Glutamatergic neuron (in vitro differentiated cells): ENCODE data around the gene STK17A. TPM values are rescaled to one million over a fixed set of nuclear protein-coding genes. Genes with fewer than 3 reads are reported as not detected.
"Not testable (repeated sequence)": the region's sequence is repeated elsewhere in the genome, so short reads cannot be mapped to it uniquely, and the experiment has no call there.

ENCODE experiments used
- DNase-seq: peaks from one replicate; pipeline ENCODE4 v3.0.0; 2022
- H3K27ac Mint-ChIP-seq: one replicate; pipeline ENCODE4 v1.8.0; 2020; ENCODE audit warnings: mild to moderate bottlenecking, mixed read lengths, inconsistent platforms; ENCODE audit not compliant: unreplicated experiment
- H3K27me3 Mint-ChIP-seq: one replicate; pipeline ENCODE4 v1.8.0; 2020; ENCODE audit warnings: mild to moderate bottlenecking, moderate library complexity, mixed read lengths, inconsistent platforms; ENCODE audit not compliant: unreplicated experiment
- H3K36me3 Mint-ChIP-seq: one replicate; pipeline ENCODE4 v1.8.0; 2020; ENCODE audit warnings: mild to moderate bottlenecking, mixed read lengths, inconsistent platforms; ENCODE audit not compliant: unreplicated experiment
- H3K4me1 Mint-ChIP-seq: one replicate; pipeline ENCODE4 v1.8.0; 2020; ENCODE audit warnings: mild to moderate bottlenecking, low read depth, mixed read lengths, inconsistent platforms; ENCODE audit not compliant: unreplicated experiment
- H3K4me3 Mint-ChIP-seq: one replicate; pipeline ENCODE4 v1.8.0; 2020; ENCODE audit warnings: mild to moderate bottlenecking, mixed read lengths, inconsistent platforms; ENCODE audit not compliant: unreplicated experiment
- H3K9me3 Mint-ChIP-seq: one replicate; pipeline ENCODE4 v1.8.0; 2020; ENCODE audit warnings: mild to moderate bottlenecking, moderate library complexity, mixed read lengths, inconsistent platforms; ENCODE audit not compliant: unreplicated experiment
- total RNA-seq: library from RNA; stranded (reverse); fragmentation: NEBNext Ultra II Directional; extraction: Animal tissue kit (Norgen Biotek cat#: 25700); gene quantifications from one replicate; pipeline ENCODE4 v1.2.1, GENCODE V29; 2021; ENCODE audit not compliant: unreplicated experiment
- TF ChIP-seq, protein P1 (sequence below): fragments of 200-600 bp; sonication (generic); IDR thresholded peaks from one replicate; pipeline ENCODE4 v1.5.0; 2021; ENCODE audit not compliant: partially characterized antibody, unreplicated experiment

The STK17A gene
- total RNA-seq, 1 donor from 2014 or later = 26.8 TPM

GRCh38 chr7:43668035-43668434 lies 85.1 kb downstream of the STK17A start:
- TF ChIP-seq, protein P1, sequence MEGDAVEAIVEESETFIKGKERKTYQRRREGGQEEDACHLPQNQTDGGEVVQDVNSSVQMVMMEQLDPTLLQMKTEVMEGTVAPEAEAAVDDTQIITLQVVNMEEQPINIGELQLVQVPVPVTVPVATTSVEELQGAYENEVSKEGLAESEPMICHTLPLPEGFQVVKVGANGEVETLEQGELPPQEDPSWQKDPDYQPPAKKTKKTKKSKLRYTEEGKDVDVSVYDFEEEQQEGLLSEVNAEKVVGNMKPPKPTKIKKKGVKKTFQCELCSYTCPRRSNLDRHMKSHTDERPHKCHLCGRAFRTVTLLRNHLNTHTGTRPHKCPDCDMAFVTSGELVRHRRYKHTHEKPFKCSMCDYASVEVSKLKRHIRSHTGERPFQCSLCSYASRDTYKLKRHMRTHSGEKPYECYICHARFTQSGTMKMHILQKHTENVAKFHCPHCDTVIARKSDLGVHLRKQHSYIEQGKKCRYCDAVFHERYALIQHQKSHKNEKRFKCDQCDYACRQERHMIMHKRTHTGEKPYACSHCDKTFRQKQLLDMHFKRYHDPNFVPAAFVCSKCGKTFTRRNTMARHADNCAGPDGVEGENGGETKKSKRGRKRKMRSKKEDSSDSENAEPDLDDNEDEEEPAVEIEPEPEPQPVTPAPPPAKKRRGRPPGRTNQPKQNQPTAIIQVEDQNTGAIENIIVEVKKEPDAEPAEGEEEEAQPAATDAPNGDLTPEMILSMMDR = no peak
- peaks cover 6% of the 10 kb centered on the region for H3K9me3 Mint-ChIP-seq
- H3K27ac Mint-ChIP-seq = no peak overlapping the region
- H3K4me3 Mint-ChIP-seq = no peak overlapping the region
- H3K27me3 Mint-ChIP-seq = peaks cover 2% of the 10 kb centered on the region
- peaks cover 18% of the 10 kb centered on the region for H3K36me3 Mint-ChIP-seq
- no peak for DNase-seq
- H3K4me1 Mint-ChIP-seq = peaks cover 4% of the 10 kb centered on the region

GRCh38 chr7:43669286-43670081 lies 86.6 kb downstream of the STK17A start:
- DNase-seq = peak; percentile 56
- TF ChIP-seq, protein P1 = no peak
- peak overlapping the region; percentile 68 for H3K4me3 Mint-ChIP-seq
- peaks cover 4% of the 10 kb centered on the region for H3K4me1 Mint-ChIP-seq
- peaks cover 6% of the 10 kb centered on the region for H3K9me3 Mint-ChIP-seq
- peaks cover 21% of the 10 kb centered on the region for H3K36me3 Mint-ChIP-seq
- H3K27me3 Mint-ChIP-seq = peaks cover 2% of the 10 kb centered on the region
- H3K27ac Mint-ChIP-seq = peak overlapping the region; percentile 90

DNA sequence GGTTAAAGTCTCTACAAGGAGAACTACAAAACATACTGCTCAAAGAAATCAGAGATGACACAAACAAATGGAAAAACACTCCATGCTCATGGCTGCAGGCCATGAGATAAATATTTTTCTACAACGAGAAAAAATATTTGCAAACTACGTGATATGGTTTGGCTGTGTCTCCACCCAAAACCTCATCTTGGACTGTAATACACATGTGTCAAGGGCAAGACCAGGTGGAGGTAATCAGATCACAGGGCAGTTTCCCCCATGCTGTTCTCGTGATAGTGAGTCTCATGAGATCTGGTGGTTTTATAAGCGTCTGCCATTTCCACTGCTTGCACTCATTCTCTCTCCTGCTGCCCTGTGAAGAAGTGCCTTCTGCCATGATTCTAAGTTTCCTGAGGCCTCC lies 88.6 kb downstream of the STK17A start:
- Mint-ChIP-seq H3K9me3 (peaks cover 6% of the 10 kb centered on the region), H3K27me3 (peaks cover 2% of the 10 kb centered on the region), H3K36me3 (peaks cover 21% of the 10 kb centered on the region), H3K4me1 (peaks cover 4% of the 10 kb centered on the region), H3K27ac (peak overlapping the region; percentile 26), H3K4me3 (no peak overlapping the region)
- TF ChIP-seq, protein P1 = no peak
- DNase-seq = no peak

DNA sequence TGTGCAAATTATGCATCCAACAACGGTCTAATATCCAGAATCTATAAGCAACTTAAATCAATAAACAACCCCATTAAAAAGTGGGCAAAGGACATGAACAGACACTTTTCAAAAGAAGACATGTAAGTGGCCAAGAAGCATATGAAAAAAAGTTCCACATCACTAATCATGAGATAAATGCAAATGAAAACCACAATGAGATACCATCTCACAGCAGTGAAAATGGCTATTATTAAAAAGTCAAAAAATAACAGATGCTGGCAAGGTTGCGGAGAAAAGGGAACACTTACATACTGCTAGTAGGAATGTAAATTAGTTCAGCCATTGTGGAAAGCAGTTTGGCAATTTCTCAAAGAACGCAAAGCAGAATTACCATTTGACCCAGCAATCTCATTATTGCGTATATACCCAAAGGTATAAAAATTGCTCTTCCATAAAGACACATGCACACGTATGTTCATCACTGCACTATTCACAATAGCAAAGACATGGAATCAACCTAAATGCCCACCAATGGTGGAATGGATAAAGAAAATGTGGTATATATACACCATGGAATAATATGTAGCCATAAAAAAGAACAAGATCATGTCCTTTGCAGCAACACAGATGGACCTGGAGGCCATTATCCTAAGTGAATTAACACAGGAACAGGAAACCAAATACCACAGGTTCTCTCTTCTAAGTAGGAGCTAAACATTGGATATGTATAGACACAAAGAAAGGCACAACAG lies 90.5 kb downstream of the STK17A start:
- H3K9me3 Mint-ChIP-seq = not testable (repeated sequence)

GRCh38 chr7:43674559-43675436 lies 91.9 kb downstream of the STK17A start:
- TF ChIP-seq, protein P1 = no peak
- Mint-ChIP-seq H3K9me3 (peaks cover 10% of the 10 kb centered on the region), H3K27ac (no peak overlapping the region), H3K4me1 (peaks cover 3% of the 10 kb centered on the region), H3K27me3 (no peaks in the 10 kb centered on the region), H3K36me3 (peaks cover 10% of the 10 kb centered on the region), H3K4me3 (no peak overlapping the region)
- no peak for DNase-seq

More for the DNA sequence above, 90.5 kb downstream of the STK17A start:
- not testable (repeated sequence) for DNase-seq, H3K4me3 Mint-ChIP-seq, H3K27ac Mint-ChIP-seq, H3K4me1 Mint-ChIP-seq, H3K27me3 Mint-ChIP-seq
- peaks cover 10% of the 10 kb centered on the region for H3K36me3 Mint-ChIP-seq
